Omental fat pad (tissue), 4 donors: ENCODE data around the gene STT3B. TPM values are rescaled to one million over a fixed set of nuclear protein-coding genes. Genes with fewer than 3 reads are reported as not detected.

Experiments
- ATAC-seq: fragments of 150-250 bp; one replicate; pipeline ENCODE4 v1.9.1; 2016; ENCODE audit warnings: mild to moderate bottlenecking, moderate library complexity; ENCODE audit not compliant: low FRiP score
- DNase-seq: peaks from one replicate; pipeline ENCODE4 v3.0.0-alpha.2; 2019; ENCODE audit warnings: low spot score
- CTCF ChIP-seq, 3 donors: fragments of 450-650 bp; IDR thresholded peaks; one replicate each; pipeline ENCODE4 v1.5.1; 2016 to 2017; ENCODE audit warnings: antibody characterized with exemption in 3 of 3, mild to moderate bottlenecking in 3 of 3, moderate library complexity in 2 of 3
- total RNA-seq, 4 donors: library from RNA; depleted of rRNA; stranded (reverse); fragments of >200 nt; gene quantifications; one replicate each; pipeline ENCODE4 v1.1.0, GENCODE V29; 2016

STT3B gene
- total RNA-seq, 4 donors from 2014 or later: 74.4 to 126 (median 97.5) TPM

- TF ChIP-seq CTCF (IDR thresholded peaks at IDR 0.05): no peak
- ATAC-seq (no peak), DNase-seq (no peak)
Measured at GRCh38 chr3:31531452-31531991, 1.2 kb upstream of the STT3B start.

- DNase-seq: peak; percentile 91
- TF ChIP-seq CTCF (IDR thresholded peaks at IDR 0.05): no peak
- peak; percentile 97 for ATAC-seq
Measured at GRCh38 chr3:31531992-31532586, 636 bp upstream of the STT3B start.

- DNase-seq (no peak), ATAC-seq (peak; percentile 2)
Measured at GRCh38 chr3:31533169-31534064, 692 bp downstream of the STT3B start.

DNA sequence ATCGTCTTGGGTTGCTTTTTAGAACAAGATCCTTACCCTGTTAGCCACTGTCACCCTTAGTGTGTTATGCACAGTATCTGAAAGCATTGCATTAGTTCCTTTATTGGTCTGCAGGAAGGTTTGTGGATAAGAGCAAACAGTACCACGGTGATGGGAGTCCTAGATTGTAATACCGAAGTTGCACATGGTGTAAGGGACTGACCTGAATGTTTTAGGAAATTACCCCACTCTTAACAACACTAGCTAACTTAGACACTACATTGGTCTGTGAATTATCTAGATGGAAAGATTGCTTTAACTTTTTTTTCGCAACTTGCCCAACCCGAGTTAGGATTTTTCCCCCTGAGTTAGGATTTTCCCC, 1.3 kb downstream of the STT3B start:
- ATAC-seq (no peak), DNase-seq (no peak)
- no peak for TF ChIP-seq CTCF (IDR thresholded peaks at IDR 0.05)

More at GRCh38 chr3:31533169-31534064, 692 bp downstream of the STT3B start:
- no peak for TF ChIP-seq CTCF (IDR thresholded peaks at IDR 0.05)

DNA sequence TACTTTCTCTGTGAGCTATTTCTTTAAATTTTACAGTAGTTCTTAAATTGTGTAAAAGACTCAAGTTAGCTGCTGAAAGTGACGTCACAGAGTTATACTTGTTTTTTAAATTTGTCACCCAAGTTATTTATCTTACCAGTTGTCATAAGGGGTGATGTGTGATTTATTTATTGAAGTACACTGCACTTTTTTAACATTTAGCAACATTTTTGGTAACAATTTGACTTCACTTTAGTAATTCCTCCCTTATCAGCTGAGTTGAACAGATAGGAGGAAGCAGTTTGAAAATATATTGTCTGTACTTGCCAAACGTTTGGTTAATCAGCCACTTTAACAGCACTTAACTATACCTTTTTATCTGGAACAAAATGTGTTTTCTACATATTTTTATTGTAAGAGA, 3.8 kb downstream of the STT3B start:
- no peak for TF ChIP-seq CTCF (IDR thresholded peaks at IDR 0.05)
- ATAC-seq (no peak), DNase-seq (no peak)

DNA sequence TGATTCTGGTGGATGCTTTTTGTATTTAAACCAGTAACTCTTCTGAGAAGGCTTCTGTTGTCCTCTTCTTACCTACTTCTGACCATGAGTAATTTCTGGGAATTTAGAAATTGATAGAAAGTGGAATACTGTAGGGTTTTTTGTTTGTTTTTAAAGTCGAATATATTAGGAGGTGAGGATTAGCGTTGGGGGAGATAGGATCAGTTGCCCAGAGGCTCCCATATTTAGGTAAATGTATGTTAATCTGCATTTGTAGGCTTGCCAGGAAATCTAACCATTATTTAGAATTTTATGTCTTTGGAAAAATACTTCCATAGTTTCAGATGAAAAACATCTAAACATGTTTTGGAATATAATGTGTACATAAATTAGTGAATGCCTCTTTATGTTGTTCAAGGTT, 6.1 kb downstream of the STT3B start:
- ATAC-seq (no peak), DNase-seq (no peak)
- no peak for TF ChIP-seq CTCF (IDR thresholded peaks at IDR 0.05)
